Fibroblast of lung (primary cell): ENCODE measurements around the gene MYBPC2.

Source experiments
- CTCF ChIP-seq, 2 donors: IDR thresholded peaks in 1 of 2; conservative IDR thresholded peaks in 1 of 2; 1 replicate in 1 of 2; 2 replicates in 1 of 2; pipeline ENCODE4 v1.5.1; 2011 to 2012; ENCODE audit warnings: low read length in 2 of 2, control low read depth in 1 of 2, inconsistent platforms in 1 of 2, low read depth in 1 of 2, mild to moderate bottlenecking in 1 of 2
- EZH2 ChIP-seq: IDR thresholded peaks from 2 replicates; pipeline ENCODE4 v1.5.1; 2012; ENCODE audit warnings: low read length, control low read depth, mild to moderate bottlenecking; ENCODE audit errors: missing control alignments

- TF ChIP-seq EZH2, result no peak
- TF ChIP-seq CTCF (conservative IDR thresholded peaks at IDR 0.05 in 1 of 2, IDR thresholded peaks at IDR 0.05 in 1 of 2; ENCODE audit: low read depth in 1 of 2, low read length in 2 of 2), result no peak
These were observed 47.8 kb downstream of the MYBPC2 start for GRCh38 chr19:50480281-50481111.
